SHP77 (cell line): ENCODE measurements around the gene SH3RF3.

Experiments used
- DNase-seq, 2 experiments: peaks; one replicate each; lab custom pipeline; 2025; lab: John Stamatoyannopoulos, UW

The SH3RF3 gene

DNA sequence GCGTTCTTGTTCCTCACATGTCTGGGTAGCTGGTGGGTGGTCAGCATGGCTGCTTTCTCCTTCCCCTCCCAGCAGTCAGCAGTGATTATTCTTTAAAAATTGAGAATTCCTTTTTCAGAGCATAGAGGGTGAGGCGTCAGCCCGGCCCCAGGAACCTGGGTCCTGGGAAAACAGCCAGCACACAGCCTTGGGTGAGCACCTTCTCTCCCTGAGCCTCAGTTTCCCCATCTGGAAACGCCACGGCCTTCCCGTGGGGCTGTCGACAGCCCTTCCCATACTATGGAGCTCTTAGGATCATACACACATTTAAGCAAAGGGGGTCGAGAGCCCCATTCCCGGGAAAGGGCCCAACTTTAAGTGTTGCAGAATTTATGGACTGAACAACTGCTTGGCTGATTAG, 73.5 kb downstream of the SH3RF3 start:
- no peak for DNase-seq

DNA sequence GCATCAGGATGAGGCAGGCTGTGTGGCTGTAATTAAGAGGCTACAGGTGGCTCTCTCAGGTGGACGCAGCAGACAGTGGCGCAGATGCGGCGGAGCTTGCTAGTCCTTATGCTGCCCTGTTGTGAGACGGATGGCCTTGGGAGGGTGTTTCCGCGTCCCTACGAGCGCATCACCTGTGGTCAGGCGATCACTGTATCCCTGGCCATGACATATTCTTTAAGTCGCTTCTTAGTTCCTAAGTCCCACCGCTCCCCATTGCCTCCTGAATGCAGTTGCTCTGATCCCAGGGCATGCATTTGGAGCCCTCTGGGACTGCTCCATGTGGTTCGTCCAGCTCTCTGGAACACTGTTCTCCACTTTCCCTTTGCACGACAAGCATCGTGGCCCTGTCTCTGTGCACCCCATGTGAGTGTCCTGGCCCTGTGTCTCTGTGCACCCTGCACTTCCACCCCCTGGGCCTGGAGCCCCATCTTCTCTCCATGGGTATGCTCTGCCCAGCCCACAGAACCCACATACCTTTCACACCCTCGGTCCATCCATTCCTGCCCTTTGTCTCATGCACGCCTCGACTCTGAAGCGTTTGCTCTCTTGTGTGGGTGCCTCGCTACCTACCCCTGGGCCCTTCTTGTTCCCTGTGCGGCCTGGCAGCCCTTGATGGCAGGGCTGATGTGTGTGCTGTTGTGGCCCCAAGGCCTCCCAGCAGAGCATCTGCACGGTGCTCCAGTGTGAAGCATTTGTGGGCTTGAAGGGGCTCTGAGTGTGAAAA, 74.4 kb downstream of the SH3RF3 start:
- no peak for DNase-seq

DNA sequence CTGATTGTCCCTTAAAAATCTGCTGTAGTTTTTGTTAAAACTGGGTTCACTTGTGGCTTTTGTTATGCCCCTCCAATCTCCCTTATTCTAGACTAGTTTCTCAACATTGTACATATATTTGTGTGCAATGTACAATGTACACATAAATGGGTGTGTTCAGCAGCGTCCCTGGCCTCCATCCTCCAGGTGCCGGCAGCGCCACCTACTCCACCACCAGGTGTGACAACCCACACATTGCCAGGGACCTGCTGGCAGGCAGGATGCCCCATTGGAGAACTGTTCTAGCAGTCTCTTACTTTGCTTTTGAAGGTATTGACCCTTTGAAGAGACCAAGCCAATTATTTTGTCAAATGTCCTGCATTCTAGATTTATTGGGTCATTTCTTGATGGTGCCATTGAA, 75.4 kb downstream of the SH3RF3 start:
- DNase-seq, result no peak

DNA sequence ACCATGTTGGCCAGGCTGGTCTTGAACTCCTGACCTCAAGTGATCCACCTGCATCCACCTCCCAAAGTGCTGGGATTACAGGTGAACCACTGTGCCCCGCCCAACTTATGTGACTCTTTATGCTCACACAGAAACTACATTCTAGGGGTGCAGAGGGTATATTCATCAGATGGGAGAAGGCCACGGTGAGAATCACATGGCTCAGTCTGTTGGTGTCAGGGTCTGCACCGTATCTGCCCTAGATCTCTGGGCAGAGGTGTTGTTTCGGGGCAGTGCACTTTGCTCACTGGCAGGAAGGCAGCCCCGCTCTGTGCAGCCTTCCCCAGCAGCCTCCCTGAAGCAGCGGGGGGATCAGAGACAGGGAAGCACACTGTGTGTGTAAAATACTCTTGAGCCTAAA, 76.4 kb downstream of the SH3RF3 start:
- DNase-seq, result no peak

DNA sequence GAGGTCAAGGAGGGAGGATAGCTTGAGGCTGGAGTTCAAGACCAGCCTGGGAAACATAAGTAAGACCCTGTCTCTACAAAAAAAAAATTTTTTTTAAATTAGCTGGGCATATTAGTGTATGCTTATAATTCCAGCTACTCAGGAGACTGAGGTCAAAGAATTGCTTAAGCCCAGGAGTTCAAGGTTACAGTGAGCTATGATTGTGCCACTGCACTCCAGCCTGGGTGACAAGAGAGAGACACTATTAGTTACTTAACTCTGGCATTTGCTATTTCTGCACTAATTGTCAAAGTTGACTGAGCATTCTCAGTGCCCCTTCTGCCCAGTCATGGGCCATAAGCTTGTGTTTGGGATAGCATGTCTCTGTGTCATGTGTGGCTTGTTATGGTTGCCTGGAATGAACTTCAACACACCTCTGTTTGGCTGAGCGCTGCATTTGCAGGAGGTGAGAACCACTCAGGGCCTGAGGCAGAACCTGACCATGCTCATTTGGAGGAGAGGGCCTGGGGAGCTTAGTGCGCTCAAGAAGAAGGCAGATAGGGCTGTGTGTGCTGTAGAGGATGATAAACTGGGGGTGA, 77.7 kb downstream of the SH3RF3 start:
- no peak for DNase-seq

DNA sequence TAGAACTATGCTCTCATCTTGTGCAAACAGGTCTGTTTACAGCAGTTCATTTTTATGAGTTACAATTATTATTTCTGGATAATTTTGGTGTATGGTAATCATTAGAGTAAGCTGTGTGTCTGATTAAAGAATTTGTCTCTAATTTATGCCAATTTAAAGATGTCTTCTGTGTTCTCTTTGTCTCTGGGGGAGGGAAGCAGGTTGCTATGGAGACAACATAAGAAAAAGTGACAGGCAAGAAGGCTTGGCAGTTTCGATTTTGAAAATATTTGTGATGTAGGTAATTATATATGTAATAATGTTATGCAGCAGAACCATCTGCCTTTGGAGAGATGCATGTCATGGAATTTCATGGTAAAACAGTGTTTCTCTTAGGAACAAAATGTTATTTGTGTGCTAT, 78.2 kb downstream of the SH3RF3 start:
- DNase-seq, result no peak

DNA sequence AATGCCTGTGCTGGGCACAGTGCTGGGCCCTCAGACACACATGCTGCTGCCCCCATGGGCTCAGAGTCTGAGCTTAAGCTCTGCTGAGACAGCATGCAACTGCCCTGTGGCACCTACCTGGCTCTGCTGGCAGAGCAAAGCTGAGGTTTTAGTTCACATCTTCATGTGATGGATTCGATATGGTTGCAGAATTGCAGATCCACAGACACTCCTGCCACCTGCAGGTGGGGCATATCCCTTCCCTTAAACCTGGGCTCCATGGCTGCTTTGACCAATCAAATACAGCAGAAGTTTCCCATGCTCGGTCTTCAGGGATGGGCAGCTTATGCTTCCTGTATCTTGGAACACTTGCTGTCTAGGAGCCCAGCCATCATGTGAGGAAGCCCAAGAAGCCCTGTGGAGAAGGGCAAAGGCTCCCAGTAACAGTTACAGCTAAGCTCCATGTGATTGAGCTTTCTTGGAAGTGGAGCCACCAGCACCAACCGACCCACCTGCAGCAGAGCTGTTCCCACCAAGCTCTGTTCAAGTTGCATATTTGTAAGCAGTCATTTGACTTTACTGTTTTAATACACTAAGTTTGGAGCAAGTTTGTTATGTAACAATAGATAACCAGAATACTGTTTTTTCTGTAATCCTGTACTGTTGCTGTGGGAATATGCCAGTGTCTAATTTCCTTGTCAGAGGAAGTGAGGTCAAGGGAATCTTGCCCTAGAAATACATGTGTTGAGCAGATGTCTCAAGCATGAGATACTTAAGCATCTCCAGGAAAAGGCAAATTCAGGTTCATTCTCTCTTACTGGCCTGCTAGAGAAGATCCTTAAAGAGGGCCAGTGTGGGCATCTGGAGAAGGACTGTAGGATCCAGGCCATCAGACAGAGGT, 79.3 kb downstream of the SH3RF3 start:
- DNase-seq, result no peak

DNA sequence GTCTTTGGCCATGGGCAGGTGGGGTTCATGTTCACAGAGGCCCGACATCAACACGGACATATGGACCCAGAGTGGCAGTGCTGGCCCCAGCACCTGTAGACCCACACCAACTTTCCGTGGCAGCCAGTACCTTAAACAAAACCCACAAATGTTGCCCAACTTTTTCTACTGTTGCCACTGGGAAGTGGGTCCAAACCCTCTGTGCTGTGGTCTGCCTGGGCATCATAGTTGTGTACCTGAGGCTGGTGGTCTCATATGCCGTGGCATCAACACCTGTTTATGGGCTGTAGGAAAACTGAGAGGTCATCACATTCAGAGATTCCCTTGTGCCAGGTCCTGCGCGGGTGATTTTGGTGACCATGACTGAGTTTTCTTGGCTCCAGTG, 79.9 kb downstream of the SH3RF3 start:
- no peak for DNase-seq

DNA sequence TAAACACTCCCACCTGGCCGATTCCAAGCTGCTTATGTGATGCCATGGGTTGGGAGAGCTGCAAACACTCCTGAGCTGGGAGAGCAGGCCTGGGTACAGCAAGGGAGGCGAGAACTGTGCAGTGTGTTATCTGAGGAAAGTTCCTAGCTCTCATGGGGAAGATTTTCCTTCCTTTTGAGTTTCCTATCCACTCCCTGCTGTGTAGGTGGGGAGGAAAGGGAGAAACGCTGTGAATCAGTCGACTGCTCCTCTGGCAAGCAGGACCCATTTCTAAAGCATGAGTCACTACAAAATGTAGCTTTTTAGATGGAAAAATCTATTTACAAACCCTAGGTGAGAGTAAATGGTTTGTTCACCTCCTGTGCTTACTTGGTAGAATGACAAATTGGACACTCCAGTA, 80.4 kb downstream of the SH3RF3 start:
- DNase-seq, result no peak

DNA sequence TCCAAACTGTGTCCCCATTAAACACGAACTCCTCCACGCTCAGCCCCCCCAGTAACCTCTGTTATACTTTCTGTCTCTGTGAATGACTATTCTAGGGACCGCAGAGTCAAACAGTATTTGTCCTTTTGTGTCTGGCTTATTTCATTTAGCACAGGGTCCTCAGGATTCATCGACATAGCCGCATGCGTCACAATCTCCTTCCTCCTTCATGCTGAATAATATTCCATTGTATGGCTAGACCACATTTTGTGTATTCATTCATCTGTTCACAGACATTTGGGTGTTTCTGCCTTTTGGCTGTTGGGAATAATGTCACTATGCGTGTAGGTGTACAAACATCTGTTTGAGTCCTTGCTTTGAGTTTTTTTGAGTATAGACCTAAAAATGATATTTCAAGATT, 80.9 kb downstream of the SH3RF3 start:
- DNase-seq, result no peak

DNA sequence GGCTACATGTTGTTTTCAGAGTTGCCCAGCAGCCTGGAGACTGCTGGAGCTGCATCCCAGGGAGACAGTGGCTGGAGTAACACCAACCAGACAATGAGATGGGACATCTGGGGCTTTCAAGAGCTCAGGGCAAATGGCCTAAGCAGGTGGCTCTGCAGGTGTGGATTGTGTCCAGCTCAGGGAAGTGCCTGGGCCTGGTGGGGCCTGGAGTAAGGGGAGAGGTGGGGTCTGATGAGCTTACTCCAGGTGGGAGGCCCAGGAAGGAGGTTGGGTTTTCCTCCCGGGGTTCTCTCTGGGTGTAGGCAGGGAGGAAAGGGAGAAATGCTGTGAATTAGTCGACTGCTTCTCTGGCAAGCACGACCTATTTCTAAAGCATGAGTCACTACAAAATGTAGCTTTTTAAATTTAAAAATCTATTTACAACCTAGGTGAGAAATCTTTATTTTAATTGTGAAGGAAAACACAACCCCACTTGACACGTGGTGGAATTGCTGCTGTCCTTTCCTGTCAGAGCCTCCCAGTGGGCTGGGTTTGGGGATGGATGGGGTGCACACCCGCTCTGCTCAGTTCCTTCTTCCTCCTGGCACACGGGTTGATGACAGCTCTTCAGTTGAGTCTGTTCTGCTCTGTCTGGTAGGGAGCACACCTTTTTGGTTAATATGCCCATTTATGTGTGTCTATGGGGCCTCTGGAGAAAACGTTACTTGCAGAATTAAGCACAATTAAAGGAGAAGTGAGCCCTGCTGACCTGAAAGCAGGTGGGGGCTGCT, 81.6 kb downstream of the SH3RF3 start:
- DNase-seq, result peak; percentile 46 to 56

DNA sequence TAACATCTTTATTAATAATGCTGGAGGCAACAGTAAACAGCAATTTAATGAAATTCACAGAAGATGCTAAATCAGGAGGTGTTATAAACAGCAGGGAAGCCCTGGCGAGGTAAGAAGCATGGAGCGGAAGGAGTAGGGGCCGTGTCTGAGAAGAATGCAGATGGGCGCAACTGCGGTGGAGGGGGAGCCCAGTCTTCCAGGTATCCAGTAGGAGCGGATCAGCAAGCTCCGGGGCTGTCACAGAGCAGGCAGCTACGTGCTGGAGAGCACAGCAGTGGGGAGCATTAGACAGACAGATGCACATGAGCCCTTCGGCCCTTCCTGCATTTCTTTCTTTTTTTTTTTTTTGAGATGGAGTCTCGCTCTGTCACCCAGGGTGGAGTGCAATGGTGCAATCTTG, 82.3 kb downstream of the SH3RF3 start:
- DNase-seq, result no peak

DNA sequence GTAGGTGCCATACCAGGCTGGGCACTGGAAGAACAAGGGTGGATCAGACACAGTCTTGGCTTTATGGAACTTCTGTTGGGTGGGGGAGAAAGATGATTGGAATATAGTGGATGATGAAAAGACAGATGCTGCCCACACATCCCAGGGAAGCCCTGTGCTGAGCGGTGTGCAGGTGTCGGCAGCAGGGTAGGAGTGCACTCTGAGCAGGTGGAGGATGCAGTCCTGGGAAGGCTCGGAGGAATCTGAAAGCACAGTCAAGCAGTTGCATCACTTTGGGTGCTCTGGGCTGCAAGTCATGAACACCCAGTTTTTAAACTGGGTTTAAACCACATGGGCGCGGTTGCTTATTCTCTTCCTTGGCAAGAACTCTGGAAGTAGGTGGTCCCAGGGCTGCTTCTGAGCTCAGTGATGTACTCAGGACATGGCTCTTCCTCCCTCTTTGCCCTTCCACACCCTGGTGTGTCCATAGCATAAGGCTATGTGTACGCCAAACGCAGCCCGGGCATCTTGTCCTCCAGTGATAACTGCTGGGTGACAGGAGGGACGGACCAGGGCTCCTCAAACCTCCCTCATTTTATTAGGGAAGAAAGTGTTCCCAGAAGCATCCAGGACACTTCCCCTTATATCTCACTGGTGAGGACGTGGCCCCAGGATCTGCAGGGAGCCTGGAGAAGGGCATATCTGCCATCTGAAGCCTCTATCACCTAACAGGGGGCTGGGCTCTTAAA, 84.0 kb downstream of the SH3RF3 start:
- no peak for DNase-seq

DNA sequence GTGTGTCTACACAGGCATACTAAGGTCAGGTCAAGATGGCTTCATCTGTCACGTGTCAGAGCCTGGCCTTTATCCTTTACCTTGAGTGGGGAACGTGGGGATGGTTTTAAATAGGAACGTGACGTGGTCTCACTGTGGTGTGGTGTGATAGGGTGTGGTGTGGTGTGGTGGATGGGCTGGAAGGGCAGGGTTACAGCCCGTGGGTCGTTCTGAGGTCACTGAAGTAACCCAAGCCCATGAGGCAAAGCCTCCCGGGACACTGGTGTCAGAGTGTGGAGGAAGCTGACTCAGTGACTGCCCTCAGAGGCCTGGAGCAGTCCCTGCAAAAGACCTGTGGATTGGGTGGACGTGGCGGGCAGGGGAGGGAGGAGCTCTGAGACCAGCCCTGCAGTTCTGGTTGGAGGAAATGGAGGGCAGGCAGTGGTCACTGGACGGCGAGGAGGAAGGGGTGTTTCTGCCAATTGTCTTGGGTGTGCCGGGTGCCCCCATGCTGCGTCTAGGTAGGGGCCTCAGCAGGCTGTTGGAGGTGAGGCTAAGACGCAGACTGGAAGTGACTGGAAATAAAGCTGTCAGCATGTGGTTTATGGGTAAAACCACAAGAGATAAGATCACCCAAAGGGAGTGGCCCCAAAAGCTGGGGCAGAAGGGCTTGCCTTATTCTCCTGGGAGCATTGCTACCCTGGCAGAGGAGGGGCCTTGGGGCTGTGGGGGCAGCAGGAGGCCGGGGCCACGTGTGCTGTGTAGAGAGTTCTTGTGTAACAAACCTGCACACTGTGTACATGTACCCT, 84.8 kb downstream of the SH3RF3 start:
- DNase-seq, result no peak

DNA sequence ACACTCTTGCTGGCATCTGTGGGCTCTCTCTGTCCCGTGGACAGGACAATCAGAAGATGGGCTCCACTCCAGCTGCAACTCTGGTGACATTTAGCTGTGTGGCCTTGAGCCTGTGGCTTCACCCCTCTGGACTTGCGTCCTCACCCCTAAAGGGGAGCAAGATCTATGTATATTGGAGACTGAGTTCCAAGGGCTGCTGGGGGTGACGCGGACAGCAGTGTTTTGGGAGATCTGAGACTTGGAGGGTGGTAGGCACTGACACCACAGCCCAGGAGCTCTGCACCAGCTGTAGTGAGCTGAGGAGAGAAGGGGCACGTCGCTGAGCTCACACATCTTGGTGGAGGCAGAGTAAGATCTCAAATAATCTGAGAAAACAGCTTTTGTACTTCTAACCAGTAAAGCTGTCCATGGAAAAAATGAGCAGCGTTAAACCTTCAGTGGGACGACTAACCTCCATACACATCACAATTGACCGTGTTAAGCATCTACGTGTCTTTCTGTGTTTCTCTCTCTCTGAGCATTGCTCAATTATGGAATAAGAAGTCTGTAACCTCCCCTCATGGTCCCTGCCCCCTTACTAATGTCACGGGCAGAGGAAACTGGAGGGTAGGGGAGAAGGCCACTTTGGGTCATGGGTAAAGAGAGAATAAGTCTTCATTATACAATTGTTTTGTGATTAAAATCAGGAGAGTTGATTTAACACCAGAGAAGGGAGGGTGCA, 85.8 kb downstream of the SH3RF3 start:
- DNase-seq, result no peak

DNA sequence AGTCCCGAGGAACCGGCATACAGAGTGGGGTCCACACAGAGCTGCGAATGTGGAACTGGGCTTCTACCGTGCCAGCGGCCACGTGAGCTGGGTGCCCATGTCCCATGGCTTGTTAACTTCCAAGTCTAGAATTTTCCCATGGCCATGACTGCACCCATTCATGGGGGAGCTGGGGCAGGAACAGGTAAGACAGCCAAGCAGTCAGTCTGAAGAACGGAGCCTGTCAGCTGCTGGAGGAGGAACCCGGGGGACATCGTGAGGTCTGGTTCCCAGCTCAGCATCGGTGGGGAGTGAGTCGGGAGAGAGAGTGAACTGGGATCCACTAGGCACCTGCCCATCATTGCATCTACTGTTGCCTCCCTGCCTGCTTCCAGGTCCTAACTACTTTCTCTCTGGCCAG, 86.9 kb downstream of the SH3RF3 start:
- no peak for DNase-seq

DNA sequence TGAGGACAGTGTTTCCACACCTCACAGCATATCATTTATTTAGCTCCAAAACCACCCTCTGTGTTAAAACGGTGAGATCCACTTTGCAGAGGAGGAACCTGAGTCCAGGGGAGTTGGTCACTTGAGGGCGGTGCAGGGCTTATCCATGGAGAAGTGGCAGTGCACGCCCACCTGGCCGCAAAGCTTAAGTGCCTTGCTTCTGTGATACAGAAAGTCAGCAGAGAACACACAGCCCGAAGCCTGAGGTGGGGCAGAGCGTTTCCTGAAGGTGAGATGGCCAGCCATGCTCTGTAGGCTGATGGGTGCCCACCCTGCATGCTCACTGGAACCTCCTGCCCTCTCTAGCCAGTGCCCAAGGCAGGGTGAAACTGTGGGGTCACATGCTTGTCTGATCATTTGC, 87.3 kb downstream of the SH3RF3 start:
- DNase-seq, result no peak

DNA sequence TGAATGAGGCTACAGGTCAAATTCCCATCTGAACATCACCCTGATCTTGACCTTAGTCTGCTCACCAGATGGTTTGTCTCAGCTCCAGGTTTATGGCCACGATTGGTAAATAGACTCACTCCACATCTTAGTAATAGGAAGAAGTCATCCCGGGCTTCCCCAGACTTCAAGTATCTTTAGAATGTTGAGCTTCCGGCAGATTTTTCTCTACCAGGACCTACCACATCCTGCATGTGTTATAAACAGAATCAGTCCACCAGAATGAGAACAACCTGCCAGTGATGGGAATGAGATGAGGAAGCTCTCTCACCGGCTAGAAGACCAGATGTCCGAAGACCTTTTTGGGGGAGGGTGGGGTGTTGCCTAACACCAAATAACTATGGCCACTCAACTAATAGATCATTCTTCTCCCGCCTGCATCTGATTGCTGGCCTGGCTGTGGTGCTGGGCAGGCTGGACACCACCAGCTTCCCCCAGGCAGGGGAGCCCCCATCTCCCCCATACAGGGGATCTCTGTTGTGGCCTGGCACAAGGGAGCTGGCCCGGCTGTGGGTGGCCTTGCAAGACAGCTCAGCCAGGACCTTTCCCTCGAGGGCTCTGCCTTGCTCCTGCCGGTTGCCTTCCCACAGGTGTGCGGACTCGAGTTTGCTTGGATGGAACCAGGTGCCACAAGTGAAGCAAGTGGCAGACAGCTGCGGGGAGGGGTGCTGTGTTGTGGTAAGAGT, 88.5 kb downstream of the SH3RF3 start:
- DNase-seq, result no peak

DNA sequence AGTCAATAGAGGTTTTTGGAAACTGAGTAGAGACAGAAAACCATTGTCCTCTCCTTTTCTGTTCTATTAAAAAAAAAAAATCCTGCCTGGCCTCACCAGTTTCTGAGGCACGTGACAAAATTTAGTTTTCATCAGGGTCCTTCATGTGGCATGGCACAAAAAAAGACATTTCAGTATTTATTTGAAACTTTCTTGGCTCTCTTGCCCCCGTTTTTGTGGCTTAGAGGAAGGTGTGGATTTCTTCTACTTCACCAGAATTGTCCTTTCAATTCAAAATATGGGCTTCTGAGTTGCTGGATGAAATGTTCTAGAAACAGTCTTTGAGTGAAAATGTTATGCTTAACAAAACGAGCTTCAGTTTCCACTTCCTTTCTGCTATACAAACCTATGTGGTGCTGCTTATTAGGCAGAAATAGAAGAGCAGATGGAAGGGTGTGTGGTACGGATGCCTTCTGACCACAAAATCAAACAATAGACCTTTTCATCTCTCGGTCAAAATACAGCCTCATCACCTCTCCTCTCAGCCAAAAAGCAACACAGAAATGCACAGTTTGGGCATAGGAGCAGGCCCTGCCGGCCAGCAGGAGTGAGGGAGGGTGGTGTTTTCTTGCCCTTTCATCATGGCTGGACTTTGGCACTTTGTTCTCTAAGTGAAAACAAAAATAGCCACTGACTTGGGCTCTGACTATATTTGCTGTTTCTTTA, 89.2 kb downstream of the SH3RF3 start:
- DNase-seq, result no peak
